H9 (cell line): ENCODE results near the gene CDCP1. TPM values are rescaled to one million over a fixed set of nuclear protein-coding genes. Genes with fewer than 3 reads are reported as not detected.

Source experiments
- DNase-seq: peaks from one replicate; pipeline ENCODE4 v3.0.0-alpha.2; 2017
- H2AFZ ChIP-seq: one replicate; pipeline ENCODE4 v1.6.1; 2013; ENCODE audit warnings: mild to moderate bottlenecking, low read length, control low read depth, moderate library complexity
- H2AK5ac ChIP-seq: 2 replicates; pipeline ENCODE4 v1.6.1; 2013; ENCODE audit warnings: low read length, control low read depth, mixed read lengths; ENCODE audit not compliant: insufficient read length
- H2BK120ac ChIP-seq: one replicate; pipeline ENCODE4 v1.6.1; 2013; ENCODE audit warnings: low read depth, mild to moderate bottlenecking, low read length, control low read depth, inconsistent platforms; ENCODE audit not compliant: poor library complexity, severe bottlenecking
- H2BK12ac ChIP-seq: 2 replicates; pipeline ENCODE4 v1.6.1; 2013; ENCODE audit warnings: low read length, control low read depth, mixed read lengths, low read depth; ENCODE audit not compliant: insufficient read length
- H2BK15ac ChIP-seq: 2 replicates; pipeline ENCODE4 v1.6.1; 2013; ENCODE audit warnings: low read depth, low read length, control low read depth
- H2BK20ac ChIP-seq: one replicate; pipeline ENCODE4 v1.6.1; 2013; ENCODE audit warnings: low read depth, mild to moderate bottlenecking, low read length, control low read depth, inconsistent platforms; ENCODE audit not compliant: poor library complexity, severe bottlenecking
- H2BK5ac ChIP-seq: 2 replicates; pipeline ENCODE4 v1.6.1; 2013; ENCODE audit warnings: low read length, control low read depth, mixed read lengths; ENCODE audit not compliant: insufficient read length
- H3K14ac ChIP-seq: 2 replicates; pipeline ENCODE4 v1.6.1; 2013; ENCODE audit warnings: low read length, control low read depth; ENCODE audit not compliant: insufficient read depth
- H3K18ac ChIP-seq: 2 replicates; pipeline ENCODE4 v1.6.1; 2013; ENCODE audit warnings: low read depth, mild to moderate bottlenecking, mixed read lengths, low read length, control low read depth; ENCODE audit not compliant: insufficient read length
- H3K23ac ChIP-seq: 2 replicates; pipeline ENCODE4 v1.6.1; 2013; ENCODE audit warnings: low read length, control low read depth, mixed read lengths, low read depth; ENCODE audit not compliant: insufficient read length
- H3K23me2 ChIP-seq: 2 replicates; pipeline ENCODE4 v1.6.1; 2013; ENCODE audit warnings: low read depth, mild to moderate bottlenecking, mixed read lengths, low read length, control low read depth; ENCODE audit not compliant: insufficient read length, poor library complexity, severe bottlenecking
- H3K27ac ChIP-seq: 2 replicates; pipeline ENCODE4 v1.5.1; 2013; ENCODE audit warnings: low read length, control low read depth, mixed read lengths, low read depth; ENCODE audit not compliant: insufficient read length
- H3K27me3 ChIP-seq: 2 replicates; pipeline ENCODE4 v1.6.1; 2013; ENCODE audit warnings: low read length, control low read depth, inconsistent platforms; ENCODE audit not compliant: insufficient read depth
- H3K4ac ChIP-seq: 2 replicates; pipeline ENCODE4 v1.6.1; 2013; ENCODE audit warnings: low read depth, mild to moderate bottlenecking, control low read depth, inconsistent platforms, low read length, moderate library complexity
- H3K4me1 ChIP-seq: 2 replicates; pipeline ENCODE4 v1.6.1; 2013; ENCODE audit warnings: low read length, control low read depth, inconsistent platforms; ENCODE audit not compliant: insufficient read depth
- H3K4me2 ChIP-seq: 2 replicates; pipeline ENCODE4 v1.6.1; 2013; ENCODE audit warnings: low read length, control low read depth, mixed read lengths; ENCODE audit not compliant: insufficient read length, insufficient read depth
- H3K56ac ChIP-seq: 2 replicates; pipeline ENCODE4 v1.6.1; 2013; ENCODE audit warnings: low read depth, mild to moderate bottlenecking, mixed read lengths, low read length, control low read depth; ENCODE audit not compliant: insufficient read length
- H3K79me1 ChIP-seq: 2 replicates; pipeline ENCODE4 v1.6.1; 2013; ENCODE audit warnings: low read depth, mild to moderate bottlenecking, moderate library complexity, low read length, control low read depth, inconsistent platforms; ENCODE audit not compliant: insufficient read depth, poor library complexity, severe bottlenecking
- H3K79me2 ChIP-seq: 2 replicates; pipeline ENCODE4 v1.6.1; 2013; ENCODE audit warnings: low read length, control low read depth, inconsistent platforms; ENCODE audit not compliant: insufficient read depth
- H3K9ac ChIP-seq: 2 replicates; pipeline ENCODE4 v1.6.1; 2013; ENCODE audit warnings: low read length, control low read depth, mixed read lengths; ENCODE audit not compliant: insufficient read length; ENCODE audit errors: extremely low read depth
- H3K9me3 ChIP-seq: one replicate; pipeline ENCODE4 v1.6.1; 2013; ENCODE audit warnings: low read depth, low read length, inconsistent platforms; ENCODE audit not compliant: control insufficient read depth
- H3T11ph ChIP-seq: one replicate; pipeline ENCODE4 v1.6.1; 2013; ENCODE audit warnings: mild to moderate bottlenecking, low read length, control low read depth, inconsistent platforms
- H4K20me1 ChIP-seq: one replicate; pipeline ENCODE4 v1.6.1; 2013; ENCODE audit not compliant: control insufficient read depth, insufficient read length, insufficient read depth
- H4K5ac ChIP-seq: 2 replicates; pipeline ENCODE4 v1.6.1; 2013; ENCODE audit warnings: low read depth, mild to moderate bottlenecking, mixed read lengths, low read length, control low read depth; ENCODE audit not compliant: insufficient read length
- H4K8ac ChIP-seq: replicated peaks from 2 replicates; pipeline ENCODE4 v1.6.1; 2013; ENCODE audit warnings: low read length, control low read depth, mixed read lengths, low read depth; ENCODE audit not compliant: insufficient read length
- H4K91ac ChIP-seq: 2 replicates; pipeline ENCODE4 v1.6.1; 2013; ENCODE audit warnings: low read depth, mild to moderate bottlenecking, moderate library complexity, mixed read lengths, low read length, control low read depth; ENCODE audit not compliant: insufficient read length
- H3K27ac Mint-ChIP-seq, 3 experiments: 2 replicates in 2 of 3; 3 replicates in 1 of 3; pipeline ENCODE4 v1.8.0; 2020 to 2021; ENCODE audit warnings: mixed read lengths in 3 of 3, mild to moderate bottlenecking in 1 of 3, moderate library complexity in 1 of 3
- H3K27me3 Mint-ChIP-seq: 2 replicates; pipeline ENCODE4 v1.8.0; 2021; ENCODE audit warnings: low read depth, mild to moderate bottlenecking, moderate library complexity, mixed read lengths
- H3K36me3 Mint-ChIP-seq, 3 experiments: 2 replicates in 2 of 3; 3 replicates in 1 of 3; pipeline ENCODE4 v1.8.0; 2020 to 2021; ENCODE audit warnings: low read depth in 3 of 3, mixed read lengths in 3 of 3; ENCODE audit not compliant: insufficient read depth in 1 of 3
- H3K4me1 Mint-ChIP-seq, 2 experiments: 2 replicates each; pipeline ENCODE4 v1.8.0; 2020; ENCODE audit warnings: mixed read lengths in 2 of 2
- H3K4me3 Mint-ChIP-seq, 2 experiments: 2 replicates in 1 of 2; 3 replicates in 1 of 2; pipeline ENCODE4 v1.8.0; 2020 to 2021; ENCODE audit warnings: mild to moderate bottlenecking in 2 of 2, mixed read lengths in 2 of 2, moderate library complexity in 1 of 2
- H3K9me3 Mint-ChIP-seq, 2 experiments: 2 replicates in 1 of 2; 3 replicates in 1 of 2; pipeline ENCODE4 v1.8.0; 2020; ENCODE audit warnings: mild to moderate bottlenecking in 2 of 2, mixed read lengths in 2 of 2, moderate library complexity in 1 of 2
- CTCF ChIP-seq: fragments of 200-600 bp; sonication (generic); conservative IDR thresholded peaks from 3 replicates; pipeline ENCODE4 v1.8.0; 2021; ENCODE audit warnings: antibody characterized with exemption, mild to moderate bottlenecking
- WGBS: extraction: QIAGEN DNeasy Blood & Tissue Kit; methylation state at CpG from one replicate; pipeline ENCODE4 v1.1.7; 2013; ENCODE audit warnings: missing lambda C conversion rate, low lambda C conversion rate, mixed read lengths; ENCODE audit not compliant: insufficient read length; ENCODE audit errors: extremely low coverage; 5-methylcytosine and 5-hydroxymethylcytosine counted together
- total RNA-seq: library from RNA; stranded (reverse); gene quantifications from 2 replicates; pipeline ENCODE4 v1.2.1, GENCODE V29; 2021

The CDCP1 gene
- total RNA-seq, 1 experiment from 2014 or later, result 12.9 TPM

GRCh38 chr3:45104715-45105711 is 41.2 kb downstream of the CDCP1 start:
- no peak overlapping the region for H2BK5ac ChIP-seq
- no peak overlapping the region for H4K8ac ChIP-seq
- H3K9me3 ChIP-seq, result no peaks in the 10 kb centered on the region
- H3K23me2 ChIP-seq, result no peaks in the 10 kb centered on the region
- H3K27ac ChIP-seq, result no peak overlapping the region
- H3K27me3 ChIP-seq, result no peaks in the 10 kb centered on the region
- H3K56ac ChIP-seq, result no peak overlapping the region
- H3K4me1 ChIP-seq, result no peaks in the 10 kb centered on the region
- no peak overlapping the region for H3K14ac ChIP-seq
- H3T11ph ChIP-seq, result no peak overlapping the region
- no peak overlapping the region for H2BK20ac ChIP-seq
- H3K79me2 ChIP-seq, result no peaks in the 10 kb centered on the region
- WGBS, result no CpG with 5 or more reads among the region's 8 CpGs
- H3K18ac ChIP-seq, result no peak overlapping the region
- H2BK12ac ChIP-seq, result no peak overlapping the region
- H3K79me1 ChIP-seq, result no peaks in the 10 kb centered on the region
- no peak for DNase-seq
- H3K9me3 Mint-ChIP-seq, result no peaks in the 10 kb centered on the region
- TF ChIP-seq CTCF, result no peak
- no peak overlapping the region for H2BK120ac ChIP-seq
- no peak overlapping the region for H3K27ac Mint-ChIP-seq
- H3K4me2 ChIP-seq, result no peak overlapping the region
- H3K4ac ChIP-seq, result no peak overlapping the region
- H2AFZ ChIP-seq, result no peak overlapping the region
- H3K27me3 Mint-ChIP-seq, result no peaks in the 10 kb centered on the region
- no peak overlapping the region for H4K91ac ChIP-seq
- H3K4me1 Mint-ChIP-seq, result no peaks in the 10 kb centered on the region
- no peak overlapping the region for H2AK5ac ChIP-seq
- peaks cover 6 to 25% (median 20%) of the 10 kb centered on the region in 3 experiments; a peak in 6 of 7 replicates for H3K36me3 Mint-ChIP-seq
- no peaks in the 10 kb centered on the region for H4K20me1 ChIP-seq
- H2BK15ac ChIP-seq, result no peak overlapping the region
- no peak overlapping the region for H4K5ac ChIP-seq
- no peak overlapping the region for H3K9ac ChIP-seq
- H3K4me3 Mint-ChIP-seq, result no peak overlapping the region
- no peak overlapping the region for H3K23ac ChIP-seq
